NCI-H1417 (cell line): Measurements from ENCODE around the gene TMOD1.

Experiments used
- DNase-seq, 3 experiments: peaks; one replicate each; lab custom pipeline; 2025; lab: John Stamatoyannopoulos, UW

The TMOD1 gene

GRCh38 chr9:97547098-97547829, 45.8 kb downstream of the TMOD1 start:
- no peak for DNase-seq

GRCh38 chr9:97548379-97548778, 46.9 kb downstream of the TMOD1 start:
- DNase-seq = no peak

GRCh38 chr9:97548819-97549540, 47.5 kb downstream of the TMOD1 start:
- DNase-seq = no peak

GRCh38 chr9:97550386-97550785, 48.9 kb downstream of the TMOD1 start:
- no peak for DNase-seq

GRCh38 chr9:97551308-97551707, 49.8 kb downstream of the TMOD1 start:
- DNase-seq = no peak

- DNase-seq = no peak
These were observed 51.7 kb downstream of the TMOD1 start for GRCh38 chr9:97553141-97553540.

GRCh38 chr9:97553841-97554240, 52.4 kb downstream of the TMOD1 start:
- no peak for DNase-seq

- no peak for DNase-seq
These were observed 53.2 kb downstream of the TMOD1 start for GRCh38 chr9:97554566-97555075.

GRCh38 chr9:97555164-97555563, 53.7 kb downstream of the TMOD1 start:
- no peak for DNase-seq

GRCh38 chr9:97556036-97556720, 54.7 kb downstream of the TMOD1 start:
- no peak for DNase-seq

- DNase-seq = no peak
These were observed 55.5 kb downstream of the TMOD1 start for GRCh38 chr9:97556721-97557605.

GRCh38 chr9:97557606-97558095, 56.2 kb downstream of the TMOD1 start:
- DNase-seq = no peak

- no peak for DNase-seq
These were observed 57.2 kb downstream of the TMOD1 start for GRCh38 chr9:97558701-97559101.

- DNase-seq = no peak
These were observed 57.6 kb downstream of the TMOD1 start for GRCh38 chr9:97559111-97559514.

GRCh38 chr9:97560154-97560553, 58.7 kb downstream of the TMOD1 start:
- no peak for DNase-seq

GRCh38 chr9:97560851-97561250, 59.4 kb downstream of the TMOD1 start:
- no peak for DNase-seq

- no peak for DNase-seq
These were observed 60.0 kb downstream of the TMOD1 start for GRCh38 chr9:97561501-97561900.

GRCh38 chr9:97562542-97562941, 61.1 kb downstream of the TMOD1 start:
- no peak for DNase-seq

- no peak for DNase-seq
These were observed 62.1 kb downstream of the TMOD1 start for GRCh38 chr9:97563458-97564135.

GRCh38 chr9:97564291-97565175, 63.1 kb downstream of the TMOD1 start:
- no peak for DNase-seq
